Panc1 (cell line): ENCODE data around the gene C16orf78.

Experiments
- CTCF ChIP-seq: fragments of 450-650 bp; IDR thresholded peaks from 2 replicates; pipeline ENCODE4 v1.5.1; 2017; ENCODE audit warnings: mild to moderate bottlenecking
- POLR2AphosphoS5 ChIP-seq: IDR thresholded peaks from 2 replicates; pipeline ENCODE4 v1.6.1; 2012; ENCODE audit warnings: mild to moderate bottlenecking, low read depth, low read length, moderate library complexity
- REST ChIP-seq, 2 experiments: IDR thresholded peaks; 2 replicates each; pipeline ENCODE4 v1.6.1; 2011 to 2012; ENCODE audit warnings: low read depth in 2 of 2, control low read depth in 1 of 2, low read length in 1 of 2, mild to moderate bottlenecking in 1 of 2, moderate library complexity in 1 of 2; ENCODE audit not compliant: insufficient read depth in 1 of 2

- no peak for TF ChIP-seq CTCF
- no peak for TF ChIP-seq POLR2AphosphoS5
- TF ChIP-seq REST (IDR thresholded peaks at IDR 0.05; ENCODE audit: insufficient read depth in 1 of 2, low read depth in 2 of 2, low read length in 1 of 2): no peak
Measured at GRCh38 chr16:49347476-49347875, 26.1 kb upstream of the C16orf78 start.
